T-helper 1 cell treated with Interleukin-12 subunit alpha and Interleukin-12 subunit beta and Interleukin-4 antibody, amounts not matched to agents 30 ng/mL and 1 ng/mL, for 36 hours (primary cell): Measurements from ENCODE around the gene RARRES2. TPM values are rescaled to one million over a fixed set of nuclear protein-coding genes. Genes with fewer than 3 reads are reported as not detected.
"Not testable (repeated sequence)": the region's sequence is repeated elsewhere in the genome, so short reads cannot be mapped to it uniquely, and the experiment has no call there.

Source experiments
- intact Hi-C: fragments of 100-400 bp; cut with micrococcal nuclease; formaldehyde crosslinking; loops from one replicate; pipeline ENCODE4 v1.15.1; 2024
- total RNA-seq: library from RNA; stranded (reverse); gene quantifications from 2 replicates; pipeline ENCODE4 v1.2.3, GENCODE V29; 2022

Gene RARRES2
- total RNA-seq, 1 donor from 2014 or later = not detected

- intact Hi-C loops = loop anchor here (1.0 to 10.0 kb wide), 13 partner anchors 37 to 1199 kb away; partner anchors contain the start of genes FASTK, GIMAP4, NUB1 and RHEB
These were observed 17.6 kb downstream of the RARRES2 start for GRCh38 chr7:150323682-150324372.

GRCh38 chr7:150322833-150323681 lies 18.4 kb downstream of the RARRES2 start, which contains the start of the genes ACTR3C and LRRC61:
TSS of gene ACTR3C (minus strand) at chr7:150323545. CDS start at chr7:150295296, 28,249 bp downstream.
TSS of gene LRRC61 (plus strand) at chr7:150323355. CDS start at chr7:150336862, 13,507 bp downstream.
- intact Hi-C loops = loop anchor here (1.0 to 10.0 kb wide), 18 partner anchors 36 to 1198 kb away; partner anchors contain the start of genes ABCF2, ATP6V0E2, FASTK and GIMAP4

GRCh38 chr7:150322114-150322832 lies 19.2 kb downstream of the RARRES2 start:
- intact Hi-C loops = loop anchor here (1.0 to 10.0 kb wide), 15 partner anchors 35 to 1197 kb away; partner anchors contain the start of genes ABCF2, ATP6V0E2, FASTK and GIMAP4

GRCh38 chr7:150321788-150322113 lies 19.7 kb downstream of the RARRES2 start:
- intact Hi-C loops = loop anchor here (1.0 to 10.0 kb wide), 17 partner anchors 35 to 1197 kb away; partner anchors contain the start of genes ABCF2, ATP6V0E2, FASTK and GIMAP4

GRCh38 chr7:150317748-150318444 lies 23.5 kb downstream of the RARRES2 start:
- intact Hi-C loops = no loop called here

- intact Hi-C loops = not testable (repeated sequence)
These were observed 24.4 kb downstream of the RARRES2 start for GRCh38 chr7:150316987-150317386.

GRCh38 chr7:150314639-150315239 lies 26.7 kb downstream of the RARRES2 start:
- intact Hi-C loops = no loop called here

GRCh38 chr7:150313870-150314269 lies 27.6 kb downstream of the RARRES2 start:
- intact Hi-C loops = no loop called here

GRCh38 chr7:150313367-150313809 lies 28.0 kb downstream of the RARRES2 start:
- intact Hi-C loops = no loop called here

- intact Hi-C loops = not testable (repeated sequence)
These were observed 28.6 kb downstream of the RARRES2 start for GRCh38 chr7:150312649-150313366.

- intact Hi-C loops = no loop called here
These were observed 29.7 kb downstream of the RARRES2 start for GRCh38 chr7:150311711-150312110.

- intact Hi-C loops = no loop called here
These were observed 30.3 kb downstream of the RARRES2 start for GRCh38 chr7:150311146-150311545.

GRCh38 chr7:150308575-150308974 lies 32.9 kb downstream of the RARRES2 start:
- intact Hi-C loops = no loop called here

- intact Hi-C loops = no loop called here
These were observed 33.5 kb downstream of the RARRES2 start for GRCh38 chr7:150307904-150308303.

- intact Hi-C loops = no loop called here
These were observed 34.3 kb downstream of the RARRES2 start for GRCh38 chr7:150307129-150307528.

- intact Hi-C loops = not testable (repeated sequence)
These were observed 35.1 kb downstream of the RARRES2 start for GRCh38 chr7:150306377-150306776.

- intact Hi-C loops = not testable (repeated sequence)
These were observed 35.5 kb downstream of the RARRES2 start for GRCh38 chr7:150305903-150306284.

GRCh38 chr7:150305259-150305902 lies 36.0 kb downstream of the RARRES2 start:
- intact Hi-C loops = not testable (repeated sequence)
